BJ (cell line): Measurements from ENCODE around the gene FAM89B. TPM values are rescaled to one million over a fixed set of nuclear protein-coding genes. Genes with fewer than 3 reads are reported as not detected.
A peak's percentile ranks its signal among the peaks of the same experiment; 100 is the strongest.

Experiments used
- CTCF ChIA-PET: fragments of 350-600 bp; formaldehyde crosslinking; extraction: SDS; loops from one replicate; lab custom pipeline; 2021; ENCODE audit warnings: antibody characterized with exemption, inconsistent platforms; lab: Yijun Ruan, JAX
- POLR2A ChIA-PET: fragments of 300-600 bp; sonication (Branson Sonifier 250); formaldehyde crosslinking; extraction: SDS; loops from one replicate; lab custom pipeline; 2021; ENCODE audit warnings: antibody characterized with exemption; lab: Charles Lee
- DNase-seq: peaks from one replicate; pipeline ENCODE4 v3.0.0-alpha.2; 2011; ENCODE audit warnings: low read depth
- H3K27me3 ChIP-seq: 2 replicates; pipeline ENCODE4 v1.6.0; 2011; ENCODE audit warnings: low read length; ENCODE audit not compliant: control insufficient read depth, insufficient read depth
- H3K36me3 ChIP-seq: 2 replicates; pipeline ENCODE4 v1.5.1; 2011; ENCODE audit warnings: low read length; ENCODE audit not compliant: control insufficient read depth, insufficient read depth
- H3K4me3 ChIP-seq: 2 replicates; pipeline ENCODE4 v1.5.1; 2011; ENCODE audit warnings: low read depth, mild to moderate bottlenecking, control low read depth, low read length
- polyA plus RNA-seq: library from polyadenylated mRNA; depleted of rRNA; stranded (reverse); fragments of >200 nt; gene quantifications from 2 replicates; pipeline ENCODE4 v1.2.3, GENCODE V29; 2011
- TF ChIP-seq, protein P1 (sequence below): IDR thresholded peaks from 2 replicates; pipeline ENCODE4 v1.5.1; 2011; ENCODE audit warnings: low read depth, mild to moderate bottlenecking, control low read depth, inconsistent platforms, low read length, moderate library complexity; ENCODE audit not compliant: insufficient read depth

The FAM89B gene
- polyA plus RNA-seq, 1 experiment, result 56.9 TPM

DNA sequence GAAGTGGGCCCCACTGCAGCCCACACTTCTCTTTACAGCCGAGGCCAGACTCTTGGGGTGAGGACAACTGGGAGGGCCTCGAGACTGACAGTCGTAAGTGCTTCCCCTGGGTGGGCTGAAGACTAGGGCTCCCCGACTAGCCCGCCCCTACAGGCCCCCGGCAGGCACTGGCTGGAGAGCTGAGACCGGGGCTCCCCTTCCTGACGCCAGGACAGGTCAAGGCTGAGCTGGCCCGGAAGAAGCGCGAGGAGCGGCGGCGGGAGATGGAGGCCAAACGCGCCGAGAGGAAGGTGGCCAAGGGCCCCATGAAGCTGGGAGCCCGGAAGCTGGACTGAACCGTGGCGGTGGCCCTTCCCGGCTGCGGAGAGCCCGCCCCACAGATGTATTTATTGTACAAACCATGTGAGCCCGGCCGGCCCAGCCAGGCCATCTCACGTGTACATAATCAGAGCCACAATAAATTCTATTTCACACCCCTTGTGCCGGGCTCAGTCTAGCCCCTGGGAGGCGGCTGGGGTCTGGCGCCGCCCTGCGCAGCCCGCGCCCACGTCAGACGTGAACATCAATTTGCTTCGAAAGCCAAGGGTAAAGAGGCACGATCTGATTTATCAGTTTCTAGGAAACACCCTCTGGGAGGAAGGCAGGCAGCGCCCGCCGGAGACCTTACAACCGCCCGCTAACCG is 34.0 kb upstream of the FAM89B start:
- Histone ChIP-seq H3K27me3 (no peaks in the 10 kb centered on the region), H3K4me3 (no peak overlapping the region), H3K36me3 (peaks cover 47% of the 10 kb centered on the region)
- POLR2A ChIA-PET, result no interaction called here
- no peak for DNase-seq
- CTCF ChIA-PET, result interaction anchor here (1.8 to 5.7 kb wide), 2 partner anchors 9 to 52 kb away, joined by 5 to 134 read pairs; partner anchors contain the start of gene KCNK7
- TF ChIP-seq, protein P1, sequence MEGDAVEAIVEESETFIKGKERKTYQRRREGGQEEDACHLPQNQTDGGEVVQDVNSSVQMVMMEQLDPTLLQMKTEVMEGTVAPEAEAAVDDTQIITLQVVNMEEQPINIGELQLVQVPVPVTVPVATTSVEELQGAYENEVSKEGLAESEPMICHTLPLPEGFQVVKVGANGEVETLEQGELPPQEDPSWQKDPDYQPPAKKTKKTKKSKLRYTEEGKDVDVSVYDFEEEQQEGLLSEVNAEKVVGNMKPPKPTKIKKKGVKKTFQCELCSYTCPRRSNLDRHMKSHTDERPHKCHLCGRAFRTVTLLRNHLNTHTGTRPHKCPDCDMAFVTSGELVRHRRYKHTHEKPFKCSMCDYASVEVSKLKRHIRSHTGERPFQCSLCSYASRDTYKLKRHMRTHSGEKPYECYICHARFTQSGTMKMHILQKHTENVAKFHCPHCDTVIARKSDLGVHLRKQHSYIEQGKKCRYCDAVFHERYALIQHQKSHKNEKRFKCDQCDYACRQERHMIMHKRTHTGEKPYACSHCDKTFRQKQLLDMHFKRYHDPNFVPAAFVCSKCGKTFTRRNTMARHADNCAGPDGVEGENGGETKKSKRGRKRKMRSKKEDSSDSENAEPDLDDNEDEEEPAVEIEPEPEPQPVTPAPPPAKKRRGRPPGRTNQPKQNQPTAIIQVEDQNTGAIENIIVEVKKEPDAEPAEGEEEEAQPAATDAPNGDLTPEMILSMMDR, result no peak

DNA sequence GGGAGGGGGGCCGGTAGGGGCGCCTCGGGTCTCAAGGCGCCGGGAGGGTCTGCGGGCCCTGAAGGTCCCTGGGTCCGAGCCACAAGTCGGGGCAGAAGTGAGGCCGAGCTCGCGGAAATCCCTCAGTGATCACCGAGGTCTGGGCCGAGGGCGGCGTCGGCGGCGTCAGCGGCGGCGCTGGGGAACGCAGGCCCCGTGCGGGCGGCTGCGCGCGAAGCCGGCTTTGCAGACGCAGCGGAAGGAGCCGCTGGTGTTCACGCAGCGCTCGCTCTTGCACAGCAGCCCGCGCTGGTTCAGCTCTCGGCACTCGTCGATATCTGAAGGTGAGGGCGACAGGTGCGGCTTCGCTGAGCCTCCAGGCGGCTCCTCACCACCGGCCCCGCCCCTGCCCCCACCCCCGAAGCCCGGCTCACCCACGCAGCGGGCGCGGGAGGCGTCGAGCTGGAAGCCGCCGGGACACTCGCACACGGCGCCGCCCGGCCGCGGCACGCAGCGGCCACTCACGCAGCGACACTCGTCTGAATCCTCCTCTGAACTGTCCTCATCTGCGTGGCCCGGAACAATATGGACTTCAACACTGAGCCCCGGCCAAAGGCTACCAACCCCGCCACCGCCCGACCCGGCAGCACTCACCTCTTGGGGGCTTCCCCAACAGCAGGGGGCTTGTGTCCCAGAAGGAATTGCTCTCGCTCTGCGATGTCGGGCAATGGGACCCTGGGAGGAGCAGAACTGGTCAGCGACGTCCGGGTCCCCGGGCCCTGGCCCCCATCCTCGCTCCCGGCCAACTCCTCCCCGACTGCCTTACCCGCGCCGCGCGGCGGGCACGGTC is 33.2 kb upstream of the FAM89B start:
- Histone ChIP-seq H3K4me3 (no peak overlapping the region), H3K27me3 (no peaks in the 10 kb centered on the region), H3K36me3 (peaks cover 52% of the 10 kb centered on the region)
- ChIA-PET CTCF (interaction anchor here (1.8 to 5.7 kb wide), 7 partner anchors 9 to 52 kb away, joined by 5 to 134 read pairs (median 26); partner anchors contain the start of genes EHBP1L1, FAM89B, KCNK7 and ZNRD2), POLR2A (interaction anchor here (0.5 kb wide), 1 partner anchor 14 kb away, joined by 3 read pairs; the partner anchor contains the start of gene SCYL1)
- DNase-seq, result no peak
- TF ChIP-seq, protein P1, result no peak

DNA sequence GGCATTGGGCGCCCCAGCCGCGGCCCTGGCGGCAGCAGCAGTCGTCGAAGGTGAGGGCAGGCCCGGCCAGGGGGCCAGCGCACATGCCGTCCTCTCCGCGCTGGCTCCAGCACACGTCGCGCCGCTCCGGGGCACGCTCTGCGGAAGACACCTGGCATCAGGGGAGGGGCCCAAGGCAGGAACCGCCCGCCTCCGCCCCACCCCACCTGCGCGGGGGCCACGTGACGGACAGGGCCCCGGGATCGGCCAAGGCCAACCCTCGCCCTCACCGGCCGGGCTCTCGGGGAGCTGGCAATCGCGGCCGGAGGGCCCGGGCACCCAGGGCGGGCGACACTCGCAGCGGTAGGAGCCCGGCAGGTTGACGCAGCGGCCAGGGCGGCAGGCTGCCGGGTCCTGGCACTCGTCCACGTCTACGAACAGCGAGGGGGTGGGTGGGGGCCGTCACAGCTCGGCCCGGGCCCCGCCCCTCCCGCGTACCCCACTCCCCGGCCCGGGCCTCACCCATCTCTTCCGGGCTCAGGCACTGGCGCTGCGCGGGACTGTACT is 32.5 kb upstream of the FAM89B start:
- peak overlapping the region; percentile 18 for H3K4me3 ChIP-seq
- ChIA-PET POLR2A (interaction anchor here (0.5 kb wide), 1 partner anchor 15 kb away, joined by 3 read pairs; the partner anchor contains the start of gene SCYL1), CTCF (interaction anchor here (0.7 to 5.7 kb wide), 18 partner anchors 10 to 165 kb away, joined by 3 to 134 read pairs (median 13); partner anchors contain the start of genes EHBP1L1, FAM89B, KCNK7 and LTBP3)
- TF ChIP-seq, protein P1, result no peak
- H3K36me3 ChIP-seq, result peaks cover 56% of the 10 kb centered on the region
- no peaks in the 10 kb centered on the region for H3K27me3 ChIP-seq
- no peak for DNase-seq

DNA sequence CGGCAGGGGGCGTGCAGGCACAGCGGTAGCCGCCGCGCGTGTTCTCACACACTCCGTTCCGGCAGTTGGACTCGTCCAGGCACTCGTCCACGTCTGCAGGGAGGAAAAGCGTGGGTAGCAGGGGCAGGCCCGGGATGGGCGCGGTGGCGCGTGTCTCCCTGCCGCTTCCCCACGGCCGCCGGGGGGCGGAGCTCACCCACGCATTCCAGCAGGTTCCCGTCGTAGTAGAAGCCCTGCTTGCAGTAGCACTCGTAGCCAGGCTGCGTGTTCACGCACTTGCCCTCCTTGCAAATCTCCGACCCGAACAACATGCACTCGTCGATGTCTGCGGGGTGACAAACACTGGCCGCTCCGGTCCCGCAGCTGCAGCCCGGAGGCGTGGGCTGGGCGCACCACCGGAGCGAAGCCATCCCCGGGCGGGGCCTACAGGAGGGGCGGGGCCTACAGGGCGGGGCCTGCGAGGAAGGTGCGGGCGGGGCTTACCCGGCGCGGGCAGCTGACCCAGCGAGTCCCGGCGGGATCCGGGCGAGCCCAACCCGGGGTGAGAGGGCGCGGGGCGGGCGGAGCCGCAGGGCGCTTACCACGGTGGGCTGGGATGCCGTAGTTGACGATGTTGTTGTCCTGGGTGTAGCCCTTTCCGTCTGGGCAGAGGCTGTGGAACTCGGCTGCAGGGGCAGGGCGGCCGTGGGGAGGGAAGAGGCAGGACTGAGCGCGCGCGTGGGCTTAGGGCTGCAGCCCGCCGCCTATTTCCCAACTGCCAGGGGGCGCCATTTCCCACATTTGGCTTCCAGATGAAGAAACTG is 31.8 kb upstream of the FAM89B start:
- Histone ChIP-seq H3K27me3 (no peaks in the 10 kb centered on the region), H3K4me3 (peak overlapping the region; percentile 18), H3K36me3 (peaks cover 54% of the 10 kb centered on the region)
- peak; percentile 37 for DNase-seq
- POLR2A ChIA-PET, result interaction anchor here (0.6 kb wide), 1 partner anchor 122 kb away, joined by 3 read pairs; no protein-coding TSS in a partner anchor
- TF ChIP-seq, protein P1, result peak; percentile 82
- CTCF ChIA-PET, result interaction anchor here (0.6 to 5.7 kb wide), 22 partner anchors 10 to 311 kb away, joined by 3 to 134 read pairs (median 6); partner anchors contain the start of genes EHBP1L1, FAM89B, KCNK7 and LTBP3
